ENCODE data around the gene LGI4.

- TF ChIP-seq CTCF (IDR thresholded peaks at IDR 0.05; ENCODE audit: low read length) (no peak), EZH2 (IDR thresholded peaks at IDR 0.05; ENCODE audit: borderline replicate concordance, low read length) (no peak)
Measured at GRCh38 chr19:35132254-35132653, 2.6 kb downstream of the LGI4 start.
